GM21737 (cell line): ENCODE data around the gene PLS1.
"Not testable (repeated sequence)": the region's sequence is repeated elsewhere in the genome, so short reads cannot be mapped to it uniquely, and the experiment has no call there.

Experiments used
- ATAC-seq: cut with Tn5 transposase; IDR thresholded peaks from one replicate; pipeline ENCODE4 v1.9.1; 2021; ENCODE audit warnings: mild to moderate bottlenecking, moderate library complexity; ENCODE audit not compliant: unreplicated experiment

Gene PLS1

DNA sequence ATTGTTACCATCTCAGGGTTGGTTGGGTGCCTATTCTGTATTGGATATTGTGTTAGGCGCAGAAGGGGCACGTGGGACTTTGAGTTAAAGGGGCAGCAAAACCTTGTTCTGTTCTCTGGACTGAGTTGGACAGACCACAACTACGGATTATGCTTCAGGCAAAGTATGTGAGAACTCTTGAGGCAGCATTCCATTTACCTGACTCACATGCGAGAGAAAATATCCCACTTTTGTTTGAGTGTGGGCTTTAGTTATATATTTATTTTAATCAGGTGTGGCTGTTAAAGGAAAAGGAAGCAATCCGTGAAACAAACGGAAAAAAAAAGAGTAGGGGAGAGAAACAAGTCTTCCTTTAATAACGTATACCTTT lies 627 bp upstream of the PLS1 start:
- no peak for ATAC-seq

DNA sequence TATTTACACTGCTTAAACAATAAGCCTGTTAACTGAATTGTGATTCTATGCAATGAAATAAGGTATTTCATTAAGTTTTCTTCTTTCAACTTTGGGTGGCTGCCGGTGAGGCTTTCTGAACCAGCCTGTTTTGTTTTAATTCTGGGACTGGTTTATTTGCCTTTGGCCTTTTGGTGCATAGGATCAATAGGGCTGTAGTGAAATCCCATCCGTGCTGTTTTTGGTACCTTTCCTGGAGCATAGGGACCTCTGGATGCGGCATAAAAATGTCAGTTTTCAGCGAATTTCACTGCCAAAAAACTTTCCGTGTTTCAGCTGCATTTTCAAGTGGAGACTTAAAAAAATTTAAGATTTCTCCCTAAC lies 514 bp downstream of the PLS1 start:
- no peak for ATAC-seq

DNA sequence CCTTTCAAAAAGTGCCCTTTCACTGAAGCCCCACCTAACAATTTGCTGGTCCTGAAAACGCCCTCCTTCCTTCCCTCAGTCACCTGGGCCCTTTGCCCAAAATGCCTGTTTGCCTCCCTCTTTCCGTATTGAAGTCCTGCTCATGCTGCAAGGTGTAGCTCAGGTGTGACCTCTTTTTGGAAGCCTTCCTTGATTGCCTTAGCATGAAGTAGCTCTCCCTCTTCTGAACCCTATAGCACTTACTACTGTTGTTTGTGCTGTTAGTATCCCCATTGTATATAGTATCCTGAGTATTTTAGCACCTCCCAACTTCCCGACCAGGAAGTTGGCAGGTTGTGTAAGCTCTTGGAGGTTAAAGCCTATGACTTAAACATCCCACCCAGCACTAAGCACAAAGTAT lies 1.7 kb downstream of the PLS1 start:
- ATAC-seq: no peak

DNA sequence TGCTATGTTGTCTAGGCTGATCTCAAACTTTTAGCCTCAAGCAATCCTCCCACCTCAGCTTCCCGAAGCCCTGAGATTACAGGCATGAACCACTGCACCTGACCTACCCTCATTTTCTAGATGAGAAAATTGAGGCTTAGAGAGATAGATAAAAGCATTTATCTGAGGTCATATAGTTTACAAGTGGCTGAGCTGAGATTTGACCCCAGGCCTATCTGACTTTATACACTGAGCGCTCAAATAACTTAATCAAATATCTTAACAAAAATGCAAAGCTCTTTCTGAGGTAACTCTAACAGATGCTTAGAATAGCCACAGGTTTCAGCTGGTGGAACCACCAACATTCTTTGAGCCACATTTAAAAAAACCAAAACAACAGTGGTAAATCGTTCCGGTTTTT lies 5.5 kb downstream of the PLS1 start:
- no peak for ATAC-seq

DNA sequence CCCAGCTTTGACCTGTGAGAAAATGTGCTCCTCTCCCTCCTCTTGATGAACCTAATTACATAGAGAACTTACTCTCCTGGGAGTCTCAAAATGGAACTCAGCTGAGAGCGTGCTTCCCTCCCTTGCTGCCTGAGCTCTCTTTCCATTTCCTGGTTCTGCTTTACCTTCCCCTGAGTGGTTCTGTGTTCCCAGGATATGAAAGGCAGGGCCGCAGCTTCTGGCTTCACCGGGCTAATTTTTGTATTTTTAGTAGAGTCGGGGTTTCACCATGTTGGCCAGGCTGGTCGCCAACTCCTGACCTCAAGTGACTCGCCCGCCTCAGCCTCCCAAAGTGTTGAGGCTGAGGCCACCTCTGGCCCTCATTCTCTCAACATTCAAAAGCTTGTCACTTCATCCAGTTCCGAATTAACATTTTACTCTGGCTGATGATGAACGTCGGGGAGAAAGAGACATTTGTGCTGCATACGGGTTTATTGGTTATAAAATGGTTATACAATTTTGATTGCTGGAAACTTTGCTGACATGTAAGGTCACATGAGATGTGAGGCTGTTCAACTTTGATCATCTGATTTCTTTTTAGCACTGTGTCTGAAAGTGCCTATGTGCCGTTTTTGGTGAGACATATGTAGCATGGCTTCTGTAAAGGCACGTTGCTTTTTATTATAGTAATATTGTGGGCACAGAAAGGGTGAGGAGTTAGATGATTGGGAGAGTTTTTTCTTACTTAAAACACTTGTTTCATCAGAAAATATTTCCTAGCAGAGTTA lies 6.6 kb downstream of the PLS1 start:
- ATAC-seq: no peak

DNA sequence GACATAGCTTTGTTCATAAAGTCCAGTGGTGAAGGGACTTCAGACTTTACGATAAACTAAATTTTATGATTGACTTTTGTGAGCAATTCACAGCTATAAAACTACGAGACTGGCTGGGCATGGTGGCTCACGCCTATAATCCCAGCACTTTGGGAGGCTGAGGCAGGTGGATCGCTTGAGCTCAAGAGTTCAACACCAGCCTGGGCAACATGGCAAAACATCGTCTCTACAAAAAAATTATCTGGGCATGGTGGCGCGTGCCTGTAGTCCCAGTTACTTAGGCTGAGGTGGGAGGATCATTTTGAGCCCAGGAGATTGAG lies 7.2 kb downstream of the PLS1 start:
- not testable (repeated sequence) for ATAC-seq

DNA sequence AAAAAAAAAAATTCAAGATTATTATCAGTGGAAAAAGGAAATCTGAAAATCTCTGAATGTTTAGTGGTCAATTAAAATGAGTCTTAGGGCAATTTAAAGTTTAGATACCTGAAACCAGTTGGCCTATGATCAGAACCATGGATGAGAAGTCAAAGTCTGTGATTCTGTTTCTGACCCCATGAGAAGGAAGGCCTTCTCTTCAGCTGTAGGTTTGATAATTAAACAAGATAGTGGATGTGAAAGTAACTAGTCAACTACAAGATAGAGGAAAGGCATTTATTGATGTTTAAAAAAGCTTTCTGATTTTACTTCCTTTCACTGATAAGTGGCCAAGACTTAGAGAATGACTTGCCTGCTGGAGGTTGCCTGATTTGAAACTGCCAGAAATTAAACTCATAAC lies 8.7 kb downstream of the PLS1 start:
- peak; percentile 57 for ATAC-seq

DNA sequence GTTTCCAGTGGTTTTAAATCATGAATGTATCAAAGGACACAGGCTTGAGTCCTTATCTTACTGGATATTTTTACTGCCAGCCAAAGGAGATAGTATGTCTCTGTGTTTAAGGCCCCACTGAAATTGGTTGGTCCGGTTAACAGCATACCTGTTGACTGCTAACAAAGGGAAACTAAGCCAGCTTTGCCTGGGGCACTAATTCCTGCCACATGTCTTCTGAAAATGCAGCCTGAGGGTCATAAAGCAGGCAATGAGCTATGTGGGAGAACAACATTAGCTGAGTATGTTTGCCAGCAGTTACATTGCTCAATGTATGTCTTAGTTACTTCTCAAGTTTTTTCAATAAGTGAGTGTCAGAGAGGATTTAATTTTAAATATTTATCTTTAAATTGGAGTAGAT lies 12.4 kb downstream of the PLS1 start:
- no peak for ATAC-seq

DNA sequence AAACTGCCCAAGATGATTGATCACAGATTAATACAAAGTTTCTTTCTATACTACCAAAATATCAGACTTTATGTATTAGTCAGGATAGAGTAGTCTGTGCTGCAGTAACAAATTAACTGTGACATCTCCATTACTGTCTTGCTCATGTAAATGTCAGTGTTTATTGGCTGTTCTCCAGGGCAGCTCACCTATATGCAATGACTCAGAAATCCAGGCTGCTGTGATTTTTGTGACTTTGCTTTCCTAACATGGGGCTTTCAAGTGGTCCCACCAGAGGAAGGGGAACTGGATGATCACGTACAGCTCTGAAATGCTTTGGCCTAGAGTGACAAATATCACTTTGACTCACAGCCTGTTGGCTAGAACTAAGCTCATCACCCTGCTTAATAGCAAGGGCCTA lies 12.9 kb downstream of the PLS1 start:
- no peak for ATAC-seq

DNA sequence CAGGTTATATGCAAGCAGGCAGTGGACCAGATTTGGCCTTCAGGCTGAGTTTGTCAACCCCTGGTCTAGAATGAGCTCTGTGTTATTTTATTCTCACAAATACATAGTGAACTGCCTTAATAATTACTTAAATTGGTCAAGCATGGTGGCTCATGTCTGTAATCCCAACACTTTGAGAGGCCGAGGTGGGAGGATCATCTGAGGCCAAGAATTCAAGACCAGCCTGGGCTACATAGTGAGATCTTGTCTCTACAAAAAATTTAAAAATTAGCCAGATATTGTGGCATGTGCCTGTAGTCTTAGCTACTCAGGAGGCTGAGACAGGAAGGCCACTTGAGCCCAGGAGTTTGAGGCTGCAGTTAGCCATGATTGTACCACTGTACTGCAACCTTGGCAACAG lies 15.0 kb downstream of the PLS1 start:
- ATAC-seq: no peak

DNA sequence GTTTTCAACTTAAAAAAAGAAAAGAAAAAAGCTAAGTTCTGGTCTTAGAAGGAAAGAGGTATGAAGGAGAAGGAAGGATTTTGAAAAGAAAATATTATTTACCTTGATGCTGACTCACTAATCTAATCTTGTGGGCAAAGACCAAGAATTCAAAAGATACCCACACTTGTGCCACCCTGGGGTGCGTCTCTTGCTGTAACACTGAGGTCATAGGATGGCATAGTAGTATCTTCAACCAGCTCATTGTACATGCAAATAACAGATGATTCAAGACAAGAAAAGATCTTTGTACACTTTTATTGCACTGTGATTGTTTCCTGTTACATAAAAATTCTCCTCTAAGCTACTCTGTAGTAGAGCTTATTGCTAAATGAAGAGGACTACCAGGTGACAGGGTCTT lies 17.3 kb downstream of the PLS1 start:
- no peak for ATAC-seq

DNA sequence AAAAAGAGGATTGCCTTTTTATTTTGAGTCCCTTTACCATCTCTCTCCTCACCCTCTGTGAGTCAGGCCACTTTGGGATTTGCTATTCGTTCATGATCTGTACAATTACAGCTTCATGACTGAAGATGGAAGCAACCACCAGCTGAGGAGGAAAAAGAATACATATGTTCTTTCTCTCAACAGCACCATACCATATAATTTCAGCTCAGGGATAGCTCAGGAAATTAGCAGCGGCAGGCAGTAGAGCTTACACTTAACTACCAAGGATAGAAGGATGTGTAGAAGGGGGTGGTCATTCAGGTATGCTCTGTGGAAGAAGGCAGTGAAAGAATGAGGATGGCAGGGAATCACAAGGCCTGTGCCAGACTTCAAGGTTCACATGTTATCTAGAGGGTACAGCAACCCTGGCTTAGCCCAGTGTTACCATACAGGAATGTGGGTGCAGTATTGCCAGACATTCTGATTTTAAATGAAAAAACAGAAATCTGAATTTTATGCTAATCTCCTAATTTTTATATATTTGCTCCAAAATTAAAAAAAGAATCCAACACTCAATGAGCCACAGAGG lies 17.9 kb downstream of the PLS1 start:
- ATAC-seq: no peak

DNA sequence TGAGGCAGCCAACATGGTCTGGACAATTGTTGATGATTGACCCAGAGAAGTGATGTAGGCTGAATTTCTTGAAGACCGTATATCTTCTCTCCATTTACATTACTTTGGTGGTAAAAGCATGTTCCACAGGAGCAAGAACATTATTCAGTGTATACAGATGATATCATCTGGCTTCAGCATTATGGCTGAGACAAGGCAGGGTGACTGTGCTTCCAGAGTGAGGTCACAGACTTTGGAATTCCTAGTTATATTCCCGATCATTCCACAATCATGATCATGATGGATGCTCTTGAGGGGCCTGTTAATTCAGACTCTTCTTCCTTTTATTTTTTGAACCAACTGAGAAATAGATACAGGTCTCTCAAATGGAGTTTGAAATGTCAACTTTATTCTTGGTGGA lies 19.0 kb downstream of the PLS1 start:
- ATAC-seq: no peak

DNA sequence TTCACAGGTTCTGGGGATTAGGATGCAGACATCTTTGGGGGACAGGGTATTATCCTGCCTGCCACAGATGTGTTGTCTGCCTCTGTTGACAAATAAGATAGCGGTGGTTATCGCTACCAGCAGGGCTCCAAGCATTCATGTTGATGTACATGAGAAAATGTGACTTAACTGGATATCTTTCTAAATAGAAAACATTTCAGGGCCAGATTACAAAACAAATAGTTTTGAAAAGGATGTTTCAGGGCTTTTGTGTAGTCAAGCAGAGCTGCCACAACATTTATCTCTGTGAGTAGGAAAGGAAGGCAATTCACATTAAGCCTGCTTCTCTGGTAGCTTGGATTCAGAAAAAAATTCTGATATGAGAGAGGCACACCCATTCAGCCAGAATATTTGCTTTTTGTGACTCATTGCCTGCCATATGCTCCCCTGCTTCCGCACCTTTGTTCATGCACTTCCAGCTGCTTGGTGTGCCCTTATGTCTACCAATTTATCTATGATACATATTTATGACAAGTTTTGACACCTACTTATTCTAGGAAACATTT lies 22.8 kb downstream of the PLS1 start:
- no peak for ATAC-seq

DNA sequence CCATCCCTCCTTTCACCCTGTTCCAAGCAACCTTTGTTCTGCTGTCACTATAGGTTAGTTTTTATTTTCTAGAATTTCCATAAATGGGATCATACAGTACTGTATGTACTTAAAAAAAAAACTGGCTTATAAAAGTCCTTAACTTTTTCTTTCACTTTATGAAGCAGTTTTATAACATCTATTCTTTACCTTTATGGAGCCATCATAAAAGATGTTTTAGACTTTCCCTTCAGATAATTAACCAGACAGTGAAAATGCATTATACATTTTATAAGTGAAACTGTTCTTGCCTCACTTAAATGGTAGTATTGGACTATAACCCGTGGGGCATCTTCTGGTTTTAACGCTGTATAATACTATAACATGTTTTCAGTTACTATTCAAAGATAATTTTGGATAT lies 26.2 kb downstream of the PLS1 start:
- ATAC-seq: no peak

DNA sequence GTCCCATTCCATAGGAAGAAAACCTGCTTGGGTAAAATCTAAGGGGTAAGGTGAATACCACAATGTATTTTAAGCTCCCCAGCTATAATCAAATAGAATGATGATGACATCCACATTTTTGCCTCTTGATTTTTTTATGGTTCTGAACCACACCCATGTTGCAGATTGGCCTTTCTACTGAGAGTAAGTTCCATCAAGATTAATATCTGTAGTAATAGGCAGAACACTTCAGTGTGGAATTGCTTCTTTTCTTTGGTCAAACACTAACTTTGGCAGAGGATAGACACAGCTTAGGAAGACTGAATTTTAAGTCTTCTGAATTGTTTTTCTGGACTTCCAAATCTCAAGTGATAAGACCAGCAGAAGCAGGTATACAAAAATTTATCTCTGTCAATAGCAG lies 27.0 kb downstream of the PLS1 start:
- no peak for ATAC-seq

DNA sequence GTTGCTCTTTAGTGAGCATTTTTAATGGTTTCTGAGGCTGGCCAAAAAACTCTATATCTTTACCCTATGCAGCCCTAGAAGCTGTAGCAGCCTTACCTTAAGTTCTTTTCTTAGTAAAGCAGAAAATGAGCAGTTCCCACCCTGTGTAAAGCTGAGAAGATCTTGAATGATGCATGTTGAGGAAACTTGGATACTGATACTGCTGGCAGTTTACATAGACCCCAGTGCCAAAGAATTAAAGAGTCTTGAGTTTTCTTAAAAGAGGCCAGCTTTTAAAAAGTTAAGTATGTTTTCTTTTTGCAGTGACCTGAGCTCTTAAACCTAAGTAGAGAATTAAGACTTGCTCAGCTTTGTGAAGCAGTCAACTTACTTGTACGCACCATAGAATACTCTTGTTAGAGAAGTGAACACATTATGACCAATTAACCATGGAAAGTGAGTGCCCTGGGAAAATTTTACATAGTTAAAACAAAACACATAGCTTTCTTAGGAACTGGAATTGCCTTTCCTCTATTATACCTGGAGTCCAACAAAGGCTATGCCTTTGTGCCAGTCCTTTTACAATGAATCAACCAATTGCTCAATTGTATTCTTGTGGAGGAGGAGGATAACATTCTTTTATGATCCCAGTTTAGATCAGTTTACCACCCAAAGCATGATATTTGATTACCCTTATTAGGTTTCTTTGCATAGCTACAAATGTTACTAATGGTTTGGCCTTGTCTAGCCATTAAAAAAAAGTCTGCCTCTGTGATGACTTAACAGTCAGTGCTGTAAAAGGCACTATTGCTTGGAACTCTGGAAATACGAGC lies 28.4 kb downstream of the PLS1 start:
- ATAC-seq: no peak

DNA sequence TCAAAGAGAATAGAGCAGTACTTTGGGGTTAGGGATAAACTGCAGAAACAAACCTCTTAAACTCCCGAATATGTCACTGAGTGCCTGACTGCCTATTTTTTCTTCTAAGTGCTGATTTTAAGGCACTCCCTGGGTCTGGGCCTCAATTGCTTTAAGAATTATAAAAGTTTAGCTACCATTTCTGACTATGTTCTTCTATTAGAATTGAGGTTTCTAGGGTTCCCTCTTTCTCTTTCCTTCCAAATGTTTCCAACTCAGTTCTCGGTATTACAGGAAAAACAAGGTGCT lies 28.9 kb downstream of the PLS1 start:
- ATAC-seq: no peak

DNA sequence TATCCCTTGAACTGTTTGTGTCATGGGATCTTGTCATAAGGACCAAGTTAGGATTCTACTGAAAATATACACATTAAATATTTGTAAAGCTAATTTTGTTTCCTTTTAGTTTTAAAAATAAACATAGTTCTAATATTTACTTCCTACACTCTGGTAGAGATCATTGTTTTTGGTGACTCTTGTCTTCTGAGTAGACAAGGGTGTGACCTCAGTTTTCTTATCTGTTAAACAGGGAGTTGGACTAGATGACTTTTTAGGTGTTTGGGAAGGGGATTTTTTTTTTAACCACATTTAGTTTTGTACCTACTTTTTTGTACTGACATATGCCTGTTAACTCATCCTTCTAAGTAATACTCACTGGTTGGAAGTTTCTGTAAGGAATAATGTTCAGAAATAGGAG lies 30.8 kb downstream of the PLS1 start:
- ATAC-seq: no peak

DNA sequence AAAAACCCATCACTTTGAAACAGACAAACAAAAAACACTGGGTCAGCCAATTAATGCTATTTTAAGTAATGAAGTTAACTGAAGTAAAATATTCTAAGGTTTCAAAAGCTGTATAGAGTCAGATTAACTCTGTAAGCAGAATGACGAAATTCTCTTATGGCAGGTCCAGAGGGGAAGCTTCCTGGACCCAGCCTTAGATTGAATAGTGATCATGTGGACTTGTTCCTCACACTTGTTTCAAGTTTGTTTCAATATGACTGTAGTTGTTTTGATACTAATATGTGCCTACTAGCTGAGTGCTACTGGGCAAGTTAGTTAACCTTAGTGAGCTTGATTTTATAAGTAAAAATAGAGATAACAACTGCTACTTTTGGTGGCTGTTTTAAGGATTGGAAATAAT lies 32.6 kb downstream of the PLS1 start:
- no peak for ATAC-seq

DNA sequence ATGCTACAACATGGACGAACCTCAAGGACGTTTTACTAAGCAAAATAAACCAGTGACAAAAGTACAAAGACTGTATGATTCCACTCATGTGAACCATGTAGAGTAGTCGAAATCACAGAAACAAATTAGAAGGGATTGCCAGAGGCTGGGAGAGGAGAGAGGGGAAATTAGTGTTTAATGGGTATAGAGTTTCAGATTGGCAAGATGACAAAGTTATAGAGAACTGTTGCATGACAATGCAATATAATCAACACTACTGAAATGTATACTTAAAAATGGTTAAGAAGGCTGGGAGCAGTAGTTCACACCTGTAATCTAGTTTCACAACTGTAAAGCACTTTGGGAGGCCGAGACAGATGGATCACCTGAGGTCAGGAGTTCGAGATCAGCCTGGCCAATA lies 36.9 kb downstream of the PLS1 start:
- ATAC-seq: no peak

DNA sequence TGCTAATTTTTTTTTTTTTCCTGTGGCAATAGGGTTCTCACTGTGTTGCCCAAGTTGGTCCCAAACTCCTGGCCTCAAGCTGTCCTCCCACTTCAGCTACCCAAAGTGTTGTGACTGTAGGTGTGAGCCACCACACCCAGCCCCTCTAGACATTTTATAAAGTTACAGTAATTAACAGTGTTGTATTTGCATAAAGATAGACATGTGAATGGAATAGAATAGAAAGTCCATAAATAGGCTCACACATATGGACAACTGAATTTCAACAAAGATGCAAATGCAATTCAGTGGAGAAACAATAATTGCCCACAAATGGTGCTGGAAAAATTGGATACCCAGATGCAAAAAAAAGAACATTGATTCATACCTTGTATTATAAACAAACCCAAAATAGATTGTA lies 39.9 kb downstream of the PLS1 start:
- no peak for ATAC-seq
